Trophoblast cell (in vitro differentiated cells and primary cell): ENCODE results near the gene PWWP2B.
"Not testable (repeated sequence)": the region's sequence is repeated elsewhere in the genome, so short reads cannot be mapped to it uniquely, and the experiment has no call there.

ENCODE experiments used
- DNase-seq, 2 donors: peaks; one replicate each; pipeline ENCODE4 v3.0.0-alpha.2; 2016
- H2AFZ ChIP-seq: 2 replicates; pipeline ENCODE4 v1.6.1; 2013; ENCODE audit warnings: low read length, moderate library complexity, mild to moderate bottlenecking; ENCODE audit not compliant: insufficient read depth, poor library complexity
- H2AK5ac ChIP-seq: 2 replicates; pipeline ENCODE4 v1.6.1; 2013; ENCODE audit warnings: mild to moderate bottlenecking, low read length
- H2BK120ac ChIP-seq: 2 replicates; pipeline ENCODE4 v1.6.1; 2013; ENCODE audit warnings: low read length, mild to moderate bottlenecking, moderate library complexity; ENCODE audit not compliant: insufficient read depth, poor library complexity
- H2BK12ac ChIP-seq: 2 replicates; pipeline ENCODE4 v1.6.1; 2013; ENCODE audit warnings: mild to moderate bottlenecking, low read length, moderate library complexity
- H2BK5ac ChIP-seq: 2 replicates; pipeline ENCODE4 v1.6.1; 2013; ENCODE audit warnings: low read length, low read depth, moderate library complexity, mild to moderate bottlenecking; ENCODE audit not compliant: poor library complexity
- H3K14ac ChIP-seq: 2 replicates; pipeline ENCODE4 v1.6.1; 2013; ENCODE audit warnings: mild to moderate bottlenecking, low read length
- H3K18ac ChIP-seq: 2 replicates; pipeline ENCODE4 v1.6.1; 2013; ENCODE audit warnings: mild to moderate bottlenecking, low read length
- H3K23ac ChIP-seq: 2 replicates; pipeline ENCODE4 v1.6.1; 2013; ENCODE audit warnings: low read length
- H3K27ac ChIP-seq: 2 replicates; pipeline ENCODE4 v1.5.1; 2013; ENCODE audit warnings: low read depth, mild to moderate bottlenecking, inconsistent platforms, low read length, moderate library complexity
- H3K27me3 ChIP-seq: 2 replicates; pipeline ENCODE4 v1.6.1; 2013; ENCODE audit warnings: inconsistent platforms, mild to moderate bottlenecking, low read length, moderate library complexity; ENCODE audit not compliant: insufficient read depth
- H3K36me3 ChIP-seq, 2 experiments: 1 replicate in 1 of 2; 2 replicates in 1 of 2; pipeline ENCODE4 v1.6.1; 2013; ENCODE audit warnings: low read length in 2 of 2, mild to moderate bottlenecking in 2 of 2, moderate library complexity in 1 of 2; ENCODE audit not compliant: insufficient read depth in 2 of 2, control insufficient read depth in 1 of 2
- H3K4ac ChIP-seq: 2 replicates; pipeline ENCODE4 v1.6.1; 2013; ENCODE audit warnings: low read depth, mild to moderate bottlenecking, low read length, moderate library complexity
- H3K4me1 ChIP-seq, 2 experiments: 1 replicate in 1 of 2; 2 replicates in 1 of 2; pipeline ENCODE4 v1.6.1; 2013; ENCODE audit warnings: low read length in 2 of 2, mild to moderate bottlenecking in 2 of 2, moderate library complexity in 1 of 2; ENCODE audit not compliant: insufficient read depth in 2 of 2, control insufficient read depth in 1 of 2
- H3K4me2 ChIP-seq: 2 replicates; pipeline ENCODE4 v1.6.1; 2013; ENCODE audit warnings: inconsistent platforms, mild to moderate bottlenecking, low read length, moderate library complexity
- H3K4me3 ChIP-seq: 2 replicates; pipeline ENCODE4 v1.5.1; 2013; ENCODE audit warnings: mild to moderate bottlenecking, low read depth, low read length, inconsistent platforms
- H3K79me1 ChIP-seq: one replicate; pipeline ENCODE4 v1.6.1; 2013; ENCODE audit warnings: low read length
- H3K79me2 ChIP-seq: 2 replicates; pipeline ENCODE4 v1.6.1; 2013; ENCODE audit warnings: low read length, mild to moderate bottlenecking; ENCODE audit not compliant: control insufficient read depth, insufficient read depth, poor library complexity
- H3K9ac ChIP-seq: 2 replicates; pipeline ENCODE4 v1.6.1; 2013; ENCODE audit warnings: mild to moderate bottlenecking, low read length
- H3K9me3 ChIP-seq: 2 replicates; pipeline ENCODE4 v1.6.1; 2013; ENCODE audit warnings: low read depth, mild to moderate bottlenecking, control low read depth, inconsistent platforms, low read length; ENCODE audit not compliant: insufficient read depth
- H4K12ac ChIP-seq: 2 replicates; pipeline ENCODE4 v1.6.1; 2013; ENCODE audit warnings: low read depth, mild to moderate bottlenecking, low read length, moderate library complexity
- H4K8ac ChIP-seq: 2 replicates; pipeline ENCODE4 v1.6.1; 2013; ENCODE audit warnings: low read depth, mild to moderate bottlenecking, low read length, moderate library complexity
- H4K91ac ChIP-seq: one replicate; pipeline ENCODE4 v1.6.1; 2013; ENCODE audit warnings: low read depth, mild to moderate bottlenecking, low read length, moderate library complexity
- WGBS: extraction: QIAGEN DNeasy Blood & Tissue Kit; methylation state at CpG from one replicate; pipeline ENCODE4 v1.1.7; 2013; ENCODE audit warnings: missing lambda C conversion rate; ENCODE audit not compliant: insufficient read length, insufficient coverage; ENCODE audit errors: extremely low coverage; 5-methylcytosine and 5-hydroxymethylcytosine counted together

PWWP2B gene

DNA sequence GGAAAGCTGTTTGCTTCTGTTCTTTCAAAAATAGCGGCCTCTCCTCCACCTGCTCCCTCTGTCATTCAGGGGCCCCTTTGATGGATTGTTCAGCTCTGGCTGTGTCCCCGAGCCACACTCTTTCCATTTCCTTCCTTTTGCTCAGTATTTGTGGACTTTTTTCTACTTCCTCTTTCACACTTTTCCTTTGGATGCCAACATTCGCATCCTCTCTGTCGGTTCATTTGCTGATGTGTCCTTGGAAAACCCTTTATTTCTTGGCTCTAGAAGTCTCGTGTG, 11.7 kb upstream of the PWWP2B start:
- H3K79me2 ChIP-seq: no peaks in the 10 kb centered on the region
- H3K14ac ChIP-seq: no peak overlapping the region
- no peaks in the 10 kb centered on the region for H3K27me3 ChIP-seq
- no peak overlapping the region for H3K9ac ChIP-seq
- H2AFZ ChIP-seq: no peak overlapping the region
- H3K4me1 ChIP-seq: peaks cover 15 to 26% of the 10 kb centered on the region in 2 experiments
- no CpG with 5 or more reads among the region's 5 CpGs for WGBS
- H4K91ac ChIP-seq: no peak overlapping the region
- peaks cover 1% of the 10 kb centered on the region for H3K9me3 ChIP-seq
- no peak overlapping the region for H2BK12ac ChIP-seq
- no peak overlapping the region for H3K27ac ChIP-seq
- no peaks in the 10 kb centered on the region for H3K79me1 ChIP-seq
- H3K4me3 ChIP-seq: no peak overlapping the region
- no peak overlapping the region for H3K23ac ChIP-seq
- H4K8ac ChIP-seq: no peak overlapping the region
- no peaks in the 10 kb centered on the region for H3K36me3 ChIP-seq
- H2AK5ac ChIP-seq: no peak overlapping the region
- no peak overlapping the region for H3K18ac ChIP-seq
- H3K4ac ChIP-seq: no peak overlapping the region
- H4K12ac ChIP-seq: no peak overlapping the region
- DNase-seq: no peak
- no peak overlapping the region for H3K4me2 ChIP-seq
- no peak overlapping the region for H2BK120ac ChIP-seq
- H2BK5ac ChIP-seq: no peak overlapping the region

DNA sequence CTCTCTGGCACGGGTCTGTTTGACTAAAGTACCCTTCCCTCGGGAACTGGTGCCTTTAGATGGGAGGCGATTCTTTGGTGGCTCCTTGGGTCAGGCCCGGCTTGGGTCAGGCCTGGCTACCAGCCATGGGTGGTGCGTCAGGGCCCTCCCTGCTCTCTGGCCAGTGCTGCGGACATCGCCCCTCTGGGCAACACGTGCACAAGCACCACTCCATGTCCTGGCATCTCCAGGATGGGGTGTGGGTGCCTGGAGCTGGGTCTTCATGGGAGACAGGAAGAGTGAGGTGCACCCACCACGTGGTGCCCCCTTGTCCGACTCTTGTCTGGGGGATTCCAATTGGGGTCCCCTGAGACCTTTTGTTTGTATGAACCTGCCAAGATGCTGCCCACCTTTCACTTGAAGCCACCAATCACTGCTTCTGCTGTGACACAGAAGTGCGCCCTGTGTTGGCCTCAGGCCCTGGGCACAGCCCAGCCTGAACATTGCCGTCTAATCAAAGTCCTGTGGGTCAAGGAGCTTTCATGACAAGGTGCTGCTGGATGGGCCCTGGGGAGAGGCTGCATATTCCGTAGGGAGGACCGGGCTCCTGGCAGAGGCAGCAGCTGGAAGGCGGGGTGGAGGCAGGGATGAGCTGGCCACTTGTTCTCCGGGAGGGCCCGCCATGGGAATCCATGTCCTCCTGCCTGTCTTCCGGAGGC, 11.1 kb upstream of the PWWP2B start:
- Histone ChIP-seq H3K23ac (no peak overlapping the region), H2AFZ (no peak overlapping the region), H2BK120ac (no peak overlapping the region), H3K9ac (no peak overlapping the region), H3K79me1 (no peaks in the 10 kb centered on the region), H3K36me3 (no peaks in the 10 kb centered on the region), H3K4ac (no peak overlapping the region), H3K4me3 (no peak overlapping the region), H4K8ac (no peak overlapping the region), H2BK12ac (no peak overlapping the region), H3K79me2 (no peaks in the 10 kb centered on the region), H4K12ac (no peak overlapping the region), H3K4me2 (no peak overlapping the region), H3K27ac (no peak overlapping the region), H2AK5ac (no peak overlapping the region), H3K9me3 (peaks cover 1% of the 10 kb centered on the region), H4K91ac (no peak overlapping the region), H3K14ac (no peak overlapping the region), H3K18ac (no peak overlapping the region), H2BK5ac (no peak overlapping the region), H3K4me1 (peaks cover 15 to 26% of the 10 kb centered on the region in 2 experiments), H3K27me3 (no peaks in the 10 kb centered on the region)
- WGBS: no CpG with 5 or more reads among the region's 18 CpGs
- no peak for DNase-seq

DNA sequence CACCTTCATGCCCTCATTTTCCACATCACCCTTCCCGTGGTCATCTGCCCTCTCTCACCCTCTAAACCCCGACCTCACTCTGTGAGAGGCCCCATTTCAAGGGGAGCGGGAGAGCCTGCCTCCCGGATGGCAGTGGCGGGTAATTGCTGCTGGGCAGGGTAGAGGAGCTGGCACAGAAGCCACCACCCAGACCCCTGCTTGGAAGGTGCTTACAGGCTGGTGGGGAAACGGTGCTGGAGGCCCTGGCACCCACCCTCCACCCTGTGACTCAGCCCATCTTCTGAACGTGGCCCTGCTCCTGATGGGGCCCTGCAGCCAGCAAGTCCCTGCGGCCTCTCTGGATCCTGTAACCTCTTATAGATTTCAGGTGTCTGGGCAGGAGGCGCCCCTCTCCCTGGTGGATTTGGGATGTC, 10.6 kb upstream of the PWWP2B start:
- Histone ChIP-seq H2AFZ (no peak overlapping the region), H3K23ac (no peak overlapping the region)

DNA sequence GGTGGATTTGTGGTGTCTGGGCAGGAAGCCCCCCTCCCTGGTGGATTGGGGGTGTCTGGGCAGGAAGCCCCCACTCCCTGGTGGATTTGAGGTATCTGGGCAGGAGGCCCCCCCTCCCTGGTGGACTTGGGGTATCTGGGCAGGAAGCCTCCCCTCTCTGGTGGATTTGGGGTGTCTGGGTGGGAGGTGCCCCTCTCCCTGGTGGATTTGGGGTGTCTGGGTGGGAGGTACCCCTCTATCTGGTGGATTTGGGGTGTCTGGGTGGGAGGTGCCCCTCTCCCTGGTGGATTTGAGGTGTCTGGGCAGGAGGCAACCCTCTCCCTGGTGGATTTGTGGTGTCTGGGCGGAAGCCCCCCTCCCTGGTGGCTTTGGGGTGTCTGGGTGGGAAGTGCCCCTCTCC, 10.1 kb upstream of the PWWP2B start:
- H4K91ac ChIP-seq, H2AK5ac ChIP-seq, H3K27ac ChIP-seq, H3K23ac ChIP-seq, H3K4ac ChIP-seq, H4K8ac ChIP-seq, H2AFZ ChIP-seq, H3K36me3 ChIP-seq, H2BK5ac ChIP-seq, H3K9me3 ChIP-seq, H2BK120ac ChIP-seq, H3K79me2 ChIP-seq, H3K4me2 ChIP-seq, H3K4me3 ChIP-seq, H4K12ac ChIP-seq, H3K27me3 ChIP-seq, DNase-seq, H3K14ac ChIP-seq, H3K9ac ChIP-seq, H3K79me1 ChIP-seq, H2BK12ac ChIP-seq, H3K18ac ChIP-seq: not testable (repeated sequence)
- no CpG with 5 or more reads among the region's 1 CpG for WGBS
- H3K4me1 ChIP-seq: peaks cover 15 to 24% of the 10 kb centered on the region in 2 experiments

More for the DNA sequence above, 10.6 kb upstream of the PWWP2B start:
- Histone ChIP-seq H2BK120ac (no peak overlapping the region), H3K27me3 (no peaks in the 10 kb centered on the region), H2BK5ac (no peak overlapping the region), H4K91ac (no peak overlapping the region), H3K27ac (no peak overlapping the region), H3K9me3 (peaks cover 1% of the 10 kb centered on the region), H3K14ac (no peak overlapping the region), H3K4me1 (peaks cover 15 to 26% of the 10 kb centered on the region in 2 experiments), H3K4me2 (no peak overlapping the region), H3K4me3 (no peak overlapping the region), H3K79me1 (no peaks in the 10 kb centered on the region), H3K36me3 (no peaks in the 10 kb centered on the region), H3K18ac (no peak overlapping the region), H4K8ac (no peak overlapping the region), H4K12ac (no peak overlapping the region), H2AK5ac (no peak overlapping the region), H3K4ac (no peak overlapping the region), H3K9ac (no peak overlapping the region), H3K79me2 (no peaks in the 10 kb centered on the region), H2BK12ac (no peak overlapping the region)
- no CpG with 5 or more reads among the region's 9 CpGs for whole genome bisulfite sequencing
- DNase-seq: no peak
